RWPE2 (cell line): ENCODE measurements around the gene F11.
"Not testable (repeated sequence)": the region's sequence is repeated elsewhere in the genome, so short reads cannot be mapped to it uniquely, and the experiment has no call there.

Source experiments
- ATAC-seq: fragments of 200-7000 bp; cut with Tn5 transposase; 3 replicates; pipeline ENCODE4 v1.9.1; 2021; ENCODE audit warnings: low read depth
- DNase-seq: peaks from one replicate; pipeline ENCODE4 v3.0.0-alpha.2; 2020; ENCODE audit warnings: low spot score
- H3K27ac ChIP-seq: fragments of 450-650 bp; 2 replicates; pipeline ENCODE4 v1.5.1; 2017; ENCODE audit warnings: mild to moderate bottlenecking; ENCODE audit not compliant: poor library complexity, severe bottlenecking
- H3K27me3 ChIP-seq: fragments of 250-450 bp; sonication (Bioruptor Pico); 2 replicates; pipeline ENCODE4 v1.5.1; 2021; ENCODE audit warnings: mild to moderate bottlenecking, moderate library complexity; ENCODE audit not compliant: insufficient read depth, poor library complexity, severe bottlenecking
- H3K36me3 ChIP-seq: fragments of 250-450 bp; sonication (Bioruptor Pico); 2 replicates; pipeline ENCODE4 v1.5.1; 2020; ENCODE audit warnings: low read depth, mild to moderate bottlenecking, moderate library complexity
- H3K4me1 ChIP-seq: fragments of 250-450 bp; sonication (Bioruptor Pico); 2 replicates; pipeline ENCODE4 v1.5.1; 2021; ENCODE audit warnings: mild to moderate bottlenecking, moderate library complexity; ENCODE audit not compliant: insufficient read depth, poor library complexity, severe bottlenecking
- H3K4me3 ChIP-seq: fragments of 250-450 bp; sonication (Bioruptor Pico); 2 replicates; pipeline ENCODE4 v1.5.1; 2021; ENCODE audit warnings: mild to moderate bottlenecking, moderate library complexity; ENCODE audit not compliant: severe bottlenecking
- H3K9me3 ChIP-seq: fragments of 250-450 bp; sonication (Bioruptor Pico); 2 replicates; pipeline ENCODE4 v1.5.1; 2021; ENCODE audit warnings: mild to moderate bottlenecking, moderate library complexity; ENCODE audit not compliant: severe bottlenecking
- CTCF ChIP-seq: fragments of 450-650 bp; IDR thresholded peaks from one replicate; pipeline ENCODE4 v1.5.1; 2017; ENCODE audit warnings: mild to moderate bottlenecking, moderate library complexity; ENCODE audit not compliant: poor library complexity, severe bottlenecking

The F11 gene

GRCh38 chr4:186243331-186243730, 22.7 kb upstream of the F11 start:
- Histone ChIP-seq H3K36me3 (no peaks in the 10 kb centered on the region), H3K27ac (no peak overlapping the region), H3K9me3 (no peaks in the 10 kb centered on the region), H3K4me1 (no peaks in the 10 kb centered on the region), H3K27me3 (no peaks in the 10 kb centered on the region), H3K4me3 (no peak overlapping the region)
- DNase-seq: no peak
- ATAC-seq: no peak
- TF ChIP-seq CTCF: no peak

- H3K36me3 ChIP-seq: no peaks in the 10 kb centered on the region
- no peak for TF ChIP-seq CTCF
- H3K27me3 ChIP-seq: no peaks in the 10 kb centered on the region
- H3K9me3 ChIP-seq: no peaks in the 10 kb centered on the region
- H3K4me1 ChIP-seq: no peaks in the 10 kb centered on the region
- H3K4me3 ChIP-seq: no peak overlapping the region
- H3K27ac ChIP-seq: no peak overlapping the region
- no peak for ATAC-seq
- DNase-seq: no peak
Measured at GRCh38 chr4:186244835-186245234, 21.2 kb upstream of the F11 start.

GRCh38 chr4:186247062-186247752, 18.8 kb upstream of the F11 start:
- not testable (repeated sequence) for H3K4me1 ChIP-seq, H3K27me3 ChIP-seq, H3K4me3 ChIP-seq, DNase-seq, H3K27ac ChIP-seq, ATAC-seq, H3K36me3 ChIP-seq, H3K9me3 ChIP-seq

- Histone ChIP-seq H3K27ac (no peak overlapping the region), H3K27me3 (no peaks in the 10 kb centered on the region), H3K9me3 (no peaks in the 10 kb centered on the region), H3K4me1 (no peaks in the 10 kb centered on the region), H3K4me3 (no peak overlapping the region), H3K36me3 (no peaks in the 10 kb centered on the region)
- ATAC-seq (no peak), DNase-seq (no peak)
- TF ChIP-seq CTCF: no peak
Measured at GRCh38 chr4:186248643-186249042, 17.3 kb upstream of the F11 start.

- H3K27me3 ChIP-seq: no peaks in the 10 kb centered on the region
- no peaks in the 10 kb centered on the region for H3K9me3 ChIP-seq
- H3K4me3 ChIP-seq: no peak overlapping the region
- H3K27ac ChIP-seq: no peak overlapping the region
- no peak for TF ChIP-seq CTCF
- DNase-seq (no peak), ATAC-seq (peak; percentile 86)
- H3K36me3 ChIP-seq: no peaks in the 10 kb centered on the region
- H3K4me1 ChIP-seq: no peaks in the 10 kb centered on the region
Measured at GRCh38 chr4:186249785-186250754, 15.9 kb upstream of the F11 start.
